Fibroblast of lung (primary cell): Measurements from ENCODE around the gene ORC1.

Experiments used
- CTCF ChIP-seq, 2 donors: IDR thresholded peaks in 1 of 2; conservative IDR thresholded peaks in 1 of 2; 1 replicate in 1 of 2; 2 replicates in 1 of 2; pipeline ENCODE4 v1.5.1; 2011 to 2012; ENCODE audit warnings: low read length in 2 of 2, control low read depth in 1 of 2, inconsistent platforms in 1 of 2, low read depth in 1 of 2, mild to moderate bottlenecking in 1 of 2
- EZH2 ChIP-seq: IDR thresholded peaks from 2 replicates; pipeline ENCODE4 v1.5.1; 2012; ENCODE audit warnings: low read length, control low read depth, mild to moderate bottlenecking; ENCODE audit errors: missing control alignments

- TF ChIP-seq CTCF (conservative IDR thresholded peaks at IDR 0.05 in 1 of 2, IDR thresholded peaks at IDR 0.05 in 1 of 2; ENCODE audit: low read depth in 1 of 2, low read length in 2 of 2): no peak
- no peak for TF ChIP-seq EZH2
These were observed 18.8 kb upstream of the ORC1 start for GRCh38 chr1:52423055-52423454.
